Endodermal cell (in vitro differentiated cells): ENCODE data around the gene LIPC. TPM values are rescaled to one million over a fixed set of nuclear protein-coding genes. Genes with fewer than 3 reads are reported as not detected.

Experiments
- DNase-seq: peaks from one replicate; pipeline ENCODE4 v3.0.0-alpha.2; 2017
- H3K27ac ChIP-seq: 2 replicates; pipeline ENCODE4 v1.5.1; 2013; ENCODE audit warnings: mild to moderate bottlenecking, low read depth, low read length, moderate library complexity
- H3K27me3 ChIP-seq: 2 replicates; pipeline ENCODE4 v1.6.1; 2013; ENCODE audit warnings: mild to moderate bottlenecking, low read length, moderate library complexity; ENCODE audit not compliant: insufficient read depth, control insufficient read depth, poor library complexity, severe bottlenecking
- H3K36me3 ChIP-seq: 2 replicates; pipeline ENCODE4 v1.7.0; 2013; ENCODE audit warnings: mild to moderate bottlenecking, low read length, moderate library complexity; ENCODE audit not compliant: control insufficient read depth, insufficient read depth
- H3K4me1 ChIP-seq: one replicate; pipeline ENCODE4 v1.7.0; 2013; ENCODE audit warnings: low read length; ENCODE audit not compliant: control insufficient read depth, insufficient read depth
- H3K4me3 ChIP-seq: 2 replicates; pipeline ENCODE4 v1.5.1; 2013; ENCODE audit warnings: mild to moderate bottlenecking, low read length, moderate library complexity
- H3K9ac ChIP-seq: 2 replicates; pipeline ENCODE4 v1.6.1; 2013; ENCODE audit warnings: mild to moderate bottlenecking, low read length, moderate library complexity; ENCODE audit not compliant: poor library complexity, severe bottlenecking; ENCODE audit errors: extremely low read depth
- H3K9me3 ChIP-seq: 2 replicates; pipeline ENCODE4 v1.6.1; 2013; ENCODE audit warnings: mild to moderate bottlenecking, low read length, moderate library complexity; ENCODE audit not compliant: control insufficient read depth
- H3K27ac Mint-ChIP-seq: 2 replicates; pipeline ENCODE4 v1.8.0; 2020; ENCODE audit warnings: mixed read lengths
- H3K27me3 Mint-ChIP-seq: 2 replicates; pipeline ENCODE4 v1.8.0; 2021; ENCODE audit warnings: mild to moderate bottlenecking, mixed read lengths; ENCODE audit not compliant: insufficient read depth
- H3K36me3 Mint-ChIP-seq: 2 replicates; pipeline ENCODE4 v1.8.0; 2020; ENCODE audit warnings: low read depth, mixed read lengths
- H3K4me1 Mint-ChIP-seq: 2 replicates; pipeline ENCODE4 v1.8.0; 2020; ENCODE audit warnings: mixed read lengths
- H3K4me3 Mint-ChIP-seq: 2 replicates; pipeline ENCODE4 v1.8.0; 2020; ENCODE audit warnings: mild to moderate bottlenecking, moderate library complexity, mixed read lengths
- H3K9me3 Mint-ChIP-seq: 2 replicates; pipeline ENCODE4 v1.8.0; 2020; ENCODE audit warnings: mild to moderate bottlenecking, mixed read lengths
- WGBS, 2 experiments: methylation state at CpG; one replicate each; pipeline versions ENCODE4 v1.1.5 to v1.1.7; 2013; ENCODE audit warnings: missing lambda C conversion rate in 2 of 2, mixed read lengths in 1 of 2; ENCODE audit not compliant: insufficient coverage in 1 of 2, insufficient read length in 1 of 2; 5-methylcytosine and 5-hydroxymethylcytosine counted together
- total RNA-seq, 2 donors: library from RNA; stranded (reverse); fragmentation: NEBNext Ultra II Directional in 1 of 2; extraction: Animal tissue kit (Norgen Biotek cat#: 25700) in 1 of 2; gene quantifications; 2 replicates in 1 of 2; 3 replicates in 1 of 2; pipeline ENCODE4 v1.2.1, GENCODE V29; 2021
- TF ChIP-seq, protein P1 (sequence below): fragments of 200-600 bp; sonication (generic); conservative IDR thresholded peaks from 2 replicates; pipeline ENCODE4 v1.5.0; 2021; ENCODE audit warnings: antibody characterized with exemption, mild to moderate bottlenecking

The LIPC gene
- total RNA-seq, 2 donors from 2014 or later: not detected

DNA sequence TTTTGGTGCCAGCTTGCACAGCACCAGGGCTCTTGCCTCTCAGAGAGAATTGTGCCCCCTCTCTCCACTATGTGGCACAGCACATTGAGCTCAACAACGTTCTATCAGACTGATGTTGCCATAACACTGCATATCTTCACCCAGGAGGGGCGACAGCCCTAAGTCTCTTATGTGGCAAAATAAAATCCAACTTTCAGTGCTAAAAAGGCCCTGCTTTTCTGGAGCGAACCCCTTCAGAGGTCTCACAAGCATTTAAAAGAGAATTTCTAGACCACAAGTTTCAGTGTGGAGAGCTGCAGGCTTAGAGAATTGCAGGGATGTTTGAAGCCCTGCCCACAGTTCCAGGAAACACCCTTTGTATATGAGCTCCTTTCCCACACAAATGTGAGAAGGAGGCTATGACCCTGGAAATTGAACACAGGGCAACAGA, 85.5 kb downstream of the LIPC start:
- DNase-seq: no peak
- peaks cover 7% of the 10 kb centered on the region for H3K4me1 ChIP-seq
- H3K9ac ChIP-seq: no peak overlapping the region
- TF ChIP-seq, protein P1, sequence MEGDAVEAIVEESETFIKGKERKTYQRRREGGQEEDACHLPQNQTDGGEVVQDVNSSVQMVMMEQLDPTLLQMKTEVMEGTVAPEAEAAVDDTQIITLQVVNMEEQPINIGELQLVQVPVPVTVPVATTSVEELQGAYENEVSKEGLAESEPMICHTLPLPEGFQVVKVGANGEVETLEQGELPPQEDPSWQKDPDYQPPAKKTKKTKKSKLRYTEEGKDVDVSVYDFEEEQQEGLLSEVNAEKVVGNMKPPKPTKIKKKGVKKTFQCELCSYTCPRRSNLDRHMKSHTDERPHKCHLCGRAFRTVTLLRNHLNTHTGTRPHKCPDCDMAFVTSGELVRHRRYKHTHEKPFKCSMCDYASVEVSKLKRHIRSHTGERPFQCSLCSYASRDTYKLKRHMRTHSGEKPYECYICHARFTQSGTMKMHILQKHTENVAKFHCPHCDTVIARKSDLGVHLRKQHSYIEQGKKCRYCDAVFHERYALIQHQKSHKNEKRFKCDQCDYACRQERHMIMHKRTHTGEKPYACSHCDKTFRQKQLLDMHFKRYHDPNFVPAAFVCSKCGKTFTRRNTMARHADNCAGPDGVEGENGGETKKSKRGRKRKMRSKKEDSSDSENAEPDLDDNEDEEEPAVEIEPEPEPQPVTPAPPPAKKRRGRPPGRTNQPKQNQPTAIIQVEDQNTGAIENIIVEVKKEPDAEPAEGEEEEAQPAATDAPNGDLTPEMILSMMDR: peak; percentile 58
- Mint-ChIP-seq H3K27ac (no peak overlapping the region), H3K4me3 (no peak overlapping the region), H3K36me3 (no peaks in the 10 kb centered on the region), H3K4me1 (peaks cover 28% of the 10 kb centered on the region), H3K27me3 (no peaks in the 10 kb centered on the region), H3K9me3 (peaks cover 4% of the 10 kb centered on the region)
- peak overlapping the region; percentile 55 for H3K27ac ChIP-seq
- WGBS, 2 experiments: 82 to 85% methylated on average over 3 of the region's 3 CpGs
- no peaks in the 10 kb centered on the region for H3K27me3 ChIP-seq
- no peak overlapping the region for H3K4me3 ChIP-seq
- H3K9me3 ChIP-seq: peaks cover 8% of the 10 kb centered on the region
- no peaks in the 10 kb centered on the region for H3K36me3 ChIP-seq

DNA sequence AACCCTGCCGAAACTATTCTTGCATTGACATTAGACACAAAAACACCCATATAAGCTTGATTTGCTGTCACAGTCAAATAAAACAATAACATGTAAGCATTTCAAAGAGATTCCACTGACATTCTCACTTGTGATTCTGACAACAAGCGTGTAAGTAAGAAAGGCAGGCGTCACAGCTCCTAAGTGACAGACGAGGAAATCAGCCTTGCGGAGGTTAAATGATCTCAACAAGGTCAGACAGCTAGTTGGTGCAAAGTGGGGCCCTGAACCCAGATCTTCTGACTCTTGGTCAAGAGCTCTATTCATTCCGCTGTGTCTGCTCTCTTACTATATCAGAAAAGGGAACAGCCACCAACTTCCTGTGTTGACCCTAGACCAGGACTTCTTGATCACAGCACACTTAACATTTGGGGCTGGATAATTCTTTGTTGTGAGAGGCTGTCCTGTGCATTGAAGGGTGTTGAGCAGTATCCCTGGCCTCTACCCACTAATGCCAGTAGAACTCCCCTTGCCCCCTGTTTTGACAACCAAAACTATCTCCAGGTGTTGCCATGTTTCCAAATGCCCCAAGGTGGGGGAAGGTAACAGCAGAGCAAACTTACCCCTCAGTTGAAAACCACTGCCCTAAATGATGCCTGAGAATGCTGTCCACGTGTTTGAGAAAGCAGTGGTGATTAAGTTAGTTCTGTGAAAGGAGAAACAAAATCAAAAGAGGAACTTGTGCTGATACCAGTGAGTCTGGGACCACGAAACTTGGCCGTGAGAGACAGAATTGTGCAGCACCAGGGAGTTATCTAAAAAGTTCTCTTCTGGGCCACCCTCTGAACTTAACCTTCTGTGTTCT, 86.1 kb downstream of the LIPC start:
- Mint-ChIP-seq H3K9me3 (peaks cover 4% of the 10 kb centered on the region), H3K4me3 (no peak overlapping the region), H3K27me3 (no peaks in the 10 kb centered on the region), H3K36me3 (no peaks in the 10 kb centered on the region), H3K27ac (no peak overlapping the region), H3K4me1 (peaks cover 28% of the 10 kb centered on the region)
- Histone ChIP-seq H3K4me1 (peaks cover 7% of the 10 kb centered on the region), H3K4me3 (no peak overlapping the region), H3K9ac (no peak overlapping the region), H3K27ac (peak overlapping the region; percentile 1), H3K27me3 (no peaks in the 10 kb centered on the region), H3K36me3 (no peaks in the 10 kb centered on the region), H3K9me3 (peaks cover 8% of the 10 kb centered on the region)
- TF ChIP-seq, protein P1: no peak
- no peak for DNase-seq
- WGBS, 2 experiments: 89 to 90% methylated on average over 8 to 9 of the region's 9 CpGs

DNA sequence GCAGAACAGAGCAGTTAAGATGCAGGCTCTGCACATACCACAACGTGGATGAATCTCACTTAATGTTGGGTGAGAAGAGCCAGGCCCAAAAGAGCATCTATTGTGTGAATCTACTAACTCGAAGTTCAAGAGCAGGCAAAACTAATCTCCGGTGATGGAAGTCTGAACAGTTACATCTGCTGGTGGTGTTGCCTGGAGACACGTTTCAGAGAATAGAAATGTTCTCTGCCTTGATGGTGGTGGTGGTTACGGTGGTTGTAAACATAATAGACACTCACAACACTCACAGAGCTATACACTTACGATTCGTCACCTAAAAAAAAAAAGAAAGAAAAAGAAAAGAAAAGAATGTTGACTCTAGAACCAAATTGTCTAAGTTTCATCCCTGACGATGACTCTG, 86.8 kb downstream of the LIPC start:
- H3K9ac ChIP-seq: no peak overlapping the region
- peaks cover 7% of the 10 kb centered on the region for H3K4me1 ChIP-seq
- no peak overlapping the region for H3K27ac Mint-ChIP-seq
- H3K4me1 Mint-ChIP-seq: peaks cover 28% of the 10 kb centered on the region
- H3K4me3 ChIP-seq: no peak overlapping the region
- no peak overlapping the region for H3K4me3 Mint-ChIP-seq
- TF ChIP-seq, protein P1: no peak
- H3K9me3 Mint-ChIP-seq: peaks cover 4% of the 10 kb centered on the region
- H3K27me3 ChIP-seq: no peaks in the 10 kb centered on the region
- no peaks in the 10 kb centered on the region for H3K36me3 ChIP-seq
- H3K27me3 Mint-ChIP-seq: no peaks in the 10 kb centered on the region
- H3K9me3 ChIP-seq: peaks cover 8% of the 10 kb centered on the region
- H3K36me3 Mint-ChIP-seq: no peaks in the 10 kb centered on the region
- 93 to 98% methylated on average over 3 to 4 of the region's 8 CpGs for WGBS, 2 experiments
- no peak for DNase-seq
- no peak overlapping the region for H3K27ac ChIP-seq
